ENCODE data around the gene MRPL41.
"Not testable (repeated sequence)": the region's sequence is repeated elsewhere in the genome, so short reads cannot be mapped to it uniquely, and the experiment has no call there.

The MRPL41 gene

DNA sequence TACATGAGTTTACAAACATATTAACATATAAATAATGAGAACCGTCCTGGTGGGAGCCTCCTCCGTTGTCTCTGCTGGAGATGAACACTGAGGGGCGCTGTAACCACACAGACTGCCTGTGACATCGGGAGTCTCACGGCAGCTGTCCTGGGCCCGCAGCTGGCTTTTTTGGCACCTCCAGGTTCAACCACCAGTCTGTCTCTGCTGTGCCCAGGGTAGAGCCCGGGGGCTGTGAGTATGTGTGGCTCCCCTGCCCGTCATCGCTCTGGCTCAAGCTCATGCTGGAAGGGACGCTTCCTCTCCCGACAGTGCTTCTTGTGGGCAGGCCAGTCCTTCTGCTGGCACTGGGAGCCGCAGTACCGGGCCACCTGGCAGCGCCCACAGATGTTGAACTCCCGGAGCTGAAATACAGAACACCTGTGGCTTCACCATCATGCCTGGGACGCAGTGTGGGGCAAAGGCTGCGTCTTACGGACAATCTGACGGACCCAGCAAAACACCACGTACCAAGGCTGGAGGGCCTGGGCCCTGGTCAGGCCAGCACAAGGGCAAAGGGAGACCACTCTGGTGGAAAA is 30.7 kb downstream of the MRPL41 start:
- DNase-seq (ENCODE audit: low read depth in 2 of 2, low spot score in 1 of 2), result no peak

DNA sequence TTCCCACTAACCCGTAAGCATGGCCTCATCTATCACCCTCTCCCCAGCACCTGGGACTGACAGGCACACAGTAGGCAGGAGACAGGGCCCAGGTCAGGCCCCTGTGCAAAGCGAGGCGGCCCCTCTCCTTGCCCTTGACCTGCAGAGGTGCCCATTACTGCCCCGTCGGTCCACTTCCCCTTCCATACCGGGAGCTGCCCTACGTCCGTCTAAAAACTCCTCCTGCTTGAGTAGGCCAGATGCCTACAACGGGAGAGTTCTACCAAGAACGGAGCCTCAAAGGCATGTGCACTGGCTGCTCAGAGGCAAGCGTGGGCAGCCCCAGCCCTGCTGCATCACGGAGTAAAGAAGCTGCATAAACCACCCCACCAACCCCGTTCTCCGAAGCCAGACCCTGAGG is 31.7 kb downstream of the MRPL41 start:
- no peak for DNase-seq (ENCODE audit: low read depth in 2 of 2, low spot score in 1 of 2)

DNA sequence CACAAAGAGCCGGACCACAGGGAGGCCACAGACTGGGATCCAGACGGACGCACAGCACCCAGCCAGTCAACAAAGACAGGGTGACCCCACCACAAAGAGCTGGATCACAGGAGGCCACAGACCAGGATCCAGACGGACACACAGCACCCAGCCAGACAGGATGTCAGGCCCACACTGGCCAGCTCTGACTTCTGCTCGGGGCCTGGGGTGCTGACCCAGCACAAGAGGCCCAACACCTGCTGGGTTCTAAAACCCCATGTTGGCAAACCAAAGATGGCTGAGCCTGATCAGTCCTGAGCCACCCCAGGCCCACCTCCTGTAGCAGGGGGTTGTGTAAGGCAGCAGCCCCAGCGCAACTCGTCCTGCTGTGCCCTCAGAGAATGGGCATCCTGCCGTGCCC is 32.3 kb downstream of the MRPL41 start:
- DNase-seq (ENCODE audit: low read depth in 2 of 2, low spot score in 1 of 2), result no peak

DNA sequence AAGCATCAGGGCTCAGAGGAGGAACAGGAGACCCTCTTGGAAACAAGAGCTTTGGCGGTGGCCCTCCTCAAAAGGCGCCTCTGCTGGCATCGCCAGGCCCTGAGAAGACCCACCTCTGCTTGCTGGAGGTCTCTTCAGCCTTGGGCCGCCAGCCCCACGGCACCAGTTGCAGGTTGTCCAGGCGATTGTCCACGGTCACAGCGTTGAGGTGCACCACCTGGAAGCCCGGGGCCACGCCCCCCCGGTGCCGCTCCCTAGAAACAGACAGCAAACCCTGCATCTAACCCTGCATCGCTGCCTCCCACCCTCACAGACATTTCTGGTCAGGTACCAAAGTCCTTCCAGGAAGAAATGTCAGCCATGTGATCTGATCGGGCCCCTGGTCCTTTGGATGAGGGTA is 35.2 kb downstream of the MRPL41 start:
- no peak for DNase-seq (ENCODE audit: low read depth in 2 of 2, low spot score in 1 of 2)

DNA sequence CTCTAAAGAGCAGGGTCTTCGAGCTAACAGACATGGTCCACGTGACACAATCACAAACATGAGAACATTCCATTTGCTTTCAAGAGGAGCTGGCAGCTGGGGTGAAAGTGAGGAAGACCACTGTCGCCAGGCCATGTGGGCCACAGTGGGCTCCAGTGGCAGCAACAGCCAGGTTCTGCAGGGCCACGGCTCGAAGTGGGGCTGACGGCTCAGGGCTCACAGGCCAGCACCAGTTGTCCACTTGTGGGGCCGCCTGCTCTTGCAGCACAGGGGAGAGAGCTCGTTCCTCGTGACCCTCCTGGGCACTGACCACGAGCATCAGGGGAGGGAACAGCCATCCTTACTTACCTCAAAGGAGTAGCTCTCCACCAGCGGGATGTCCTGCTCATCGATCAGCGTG is 36.6 kb downstream of the MRPL41 start:
- DNase-seq (ENCODE audit: low read depth in 2 of 2, low spot score in 1 of 2), result no peak

DNA sequence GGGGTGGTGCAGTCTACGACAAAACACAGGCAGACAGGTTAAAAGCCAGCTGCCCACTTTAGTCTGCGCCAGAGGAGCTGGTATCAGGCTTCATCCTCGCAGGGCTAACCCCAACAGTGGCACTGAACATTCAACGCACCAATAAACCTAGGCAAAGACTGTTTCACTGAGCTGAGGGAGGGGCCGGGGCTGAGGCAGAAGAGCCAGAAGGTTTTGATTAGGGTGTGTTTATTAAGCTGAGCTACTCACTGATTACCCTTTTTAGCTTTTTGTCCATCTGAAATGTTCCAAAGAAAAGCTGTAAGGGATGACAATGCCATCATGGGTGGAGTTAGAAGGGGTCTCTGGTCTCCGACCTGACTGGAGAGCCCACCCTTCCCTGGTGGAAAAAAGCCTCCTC is 37.2 kb downstream of the MRPL41 start:
- DNase-seq (ENCODE audit: low read depth in 2 of 2, low spot score in 1 of 2), result no peak

DNA sequence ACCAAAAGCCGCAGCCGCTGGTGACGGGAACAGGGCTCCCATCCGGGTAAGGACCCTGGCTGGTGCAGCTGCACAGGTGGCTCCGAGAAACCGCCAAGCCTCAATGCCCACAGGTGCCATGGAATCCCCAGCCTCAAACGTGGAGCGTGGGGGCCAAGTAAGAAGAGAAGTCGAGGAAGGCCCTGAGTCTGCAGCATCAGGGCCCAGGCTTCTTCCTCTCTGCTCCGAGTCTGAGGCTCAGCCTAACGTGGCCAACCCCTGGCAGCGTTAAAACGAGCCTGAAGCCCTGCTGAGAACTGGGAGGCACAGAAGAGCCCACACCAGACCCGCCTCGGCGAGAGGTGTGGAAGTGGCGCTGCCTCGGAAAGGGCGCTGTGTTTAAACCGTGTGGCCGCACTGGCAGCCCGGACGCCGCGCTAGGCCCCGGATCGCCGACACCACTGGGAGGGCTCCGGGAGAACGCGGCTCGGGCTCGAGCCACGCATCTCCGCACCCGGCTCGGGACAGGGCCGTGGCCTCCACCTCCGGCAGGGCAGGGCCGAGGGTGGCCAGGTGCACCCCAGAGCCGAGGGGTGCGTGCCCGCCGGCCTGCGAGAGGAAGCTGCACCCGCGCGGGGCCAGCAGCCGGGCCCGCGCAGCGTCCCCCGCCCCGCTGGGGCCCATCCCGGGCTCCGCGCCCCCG is 37.9 kb downstream of the MRPL41 start:
- DNase-seq (ENCODE audit: low read depth in 2 of 2, low spot score in 1 of 2), result no peak

DNA sequence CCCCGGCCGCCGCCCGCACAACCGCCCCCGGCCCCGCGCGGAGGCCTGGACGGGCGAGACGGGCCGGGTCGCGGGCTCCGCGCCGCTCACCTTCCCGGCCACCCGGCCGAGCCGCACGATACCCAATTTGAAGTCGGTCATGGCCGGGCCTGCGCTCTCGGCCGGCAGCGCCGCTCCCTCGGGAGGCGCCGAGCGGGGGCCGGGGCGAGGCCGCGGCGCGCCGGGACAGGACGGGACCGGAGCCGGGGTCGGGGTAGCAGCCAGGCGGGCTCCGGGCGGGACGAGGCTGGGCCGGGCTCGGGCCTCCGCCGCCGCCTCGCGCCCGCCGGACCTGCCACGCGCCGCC is 38.4 kb downstream of the MRPL41 start:
- DNase-seq (ENCODE audit: low read depth in 2 of 2, low spot score in 1 of 2), result no peak

DNA sequence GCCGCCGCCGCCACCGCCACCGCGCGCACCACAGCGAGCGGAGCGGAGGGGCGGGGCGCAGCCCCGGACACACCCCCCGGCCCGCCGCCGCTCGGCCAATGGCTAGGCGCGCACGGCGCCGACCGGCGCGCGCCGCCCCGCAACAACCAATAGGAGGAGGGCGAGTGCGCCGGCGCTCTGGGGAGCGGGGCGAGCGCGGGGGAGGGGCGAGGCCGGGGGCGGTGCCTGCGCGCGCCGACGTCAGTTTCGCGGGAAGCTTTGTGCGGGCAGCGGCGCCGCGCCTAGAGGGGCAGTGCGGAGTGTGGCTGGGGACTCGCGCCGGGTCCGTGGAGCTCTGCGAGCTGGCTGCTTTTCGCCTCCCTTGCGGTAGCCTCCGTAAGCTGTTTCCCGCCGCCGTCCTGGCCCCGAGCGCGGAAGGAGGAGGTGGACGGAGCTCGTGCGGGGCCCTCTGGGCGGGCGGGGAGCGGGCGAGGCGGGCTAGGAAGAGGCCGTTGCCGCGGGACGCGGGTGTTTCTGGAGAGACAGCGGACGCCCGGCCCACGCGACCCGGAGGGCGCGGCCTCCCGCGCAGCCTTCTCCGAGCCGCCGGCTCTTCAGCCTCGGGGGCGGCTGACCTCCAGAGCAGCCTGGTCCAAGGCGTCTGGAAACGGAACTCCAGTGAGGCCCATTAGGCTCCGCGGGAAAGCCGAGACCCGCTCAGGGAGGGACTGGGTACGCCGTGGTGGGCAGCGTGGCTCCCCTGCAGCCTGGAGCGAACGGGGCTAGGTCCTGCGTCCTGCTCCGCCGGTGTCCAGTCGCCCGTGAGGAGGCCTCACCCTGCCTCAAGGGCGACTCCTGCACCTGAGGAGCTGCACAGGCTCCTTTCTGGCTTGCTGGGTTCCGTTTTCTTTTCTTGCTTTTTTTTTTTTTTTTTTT is 39.0 kb downstream of the MRPL41 start, which contains the start of gene ZMYND19:
Gene ZMYND19, minus strand, starts transcription at position 44 of the 915 bp plus-strand sequence. CDS start 249 bp downstream, outside the sequence.
- peak; percentile 73 to 84 for DNase-seq (ENCODE audit: low read depth in 2 of 2, low spot score in 1 of 2)

DNA sequence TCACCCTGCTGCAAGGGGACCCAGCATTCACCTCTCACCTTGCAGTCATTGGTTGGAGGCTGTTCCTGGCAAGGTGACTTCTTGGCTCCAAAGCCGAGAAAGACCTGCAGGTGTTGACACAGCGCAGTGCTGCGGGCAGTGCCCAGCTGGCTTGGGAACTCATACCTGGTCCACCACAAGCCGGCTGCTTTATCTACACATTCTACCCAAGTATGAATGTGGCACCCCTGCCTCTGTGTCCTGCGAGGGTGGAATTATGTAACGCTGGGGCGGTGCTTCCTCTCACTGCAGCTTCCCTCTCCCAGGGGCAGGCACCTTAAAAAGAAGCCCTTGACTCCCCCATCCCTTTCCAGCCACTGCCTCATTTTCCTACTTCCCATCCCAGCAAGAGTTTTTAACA is 41.1 kb downstream of the MRPL41 start:
- DNase-seq (ENCODE audit: low read depth in 2 of 2, low spot score in 1 of 2), result no peak

DNA sequence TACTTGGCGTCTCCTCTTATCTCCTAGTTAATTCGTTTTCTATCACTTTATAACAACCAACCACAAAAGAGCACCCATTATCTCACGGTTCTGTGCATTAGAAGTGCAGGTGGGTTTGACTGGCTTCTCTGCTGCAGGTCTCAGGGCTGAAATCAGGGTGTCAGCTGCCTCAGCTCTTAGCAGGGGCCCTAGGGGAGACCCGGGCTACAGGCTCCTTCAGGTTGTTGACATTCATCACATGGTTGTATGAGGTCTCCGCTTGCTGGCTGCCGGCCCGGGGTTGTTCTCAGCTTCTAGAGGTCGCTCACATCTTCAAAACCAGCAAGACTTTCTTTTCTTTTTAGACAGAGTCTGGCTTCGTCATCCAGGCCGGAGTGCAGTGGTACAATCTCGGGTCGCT is 41.5 kb downstream of the MRPL41 start:
- no peak for DNase-seq (ENCODE audit: low read depth in 2 of 2, low spot score in 1 of 2)

DNA sequence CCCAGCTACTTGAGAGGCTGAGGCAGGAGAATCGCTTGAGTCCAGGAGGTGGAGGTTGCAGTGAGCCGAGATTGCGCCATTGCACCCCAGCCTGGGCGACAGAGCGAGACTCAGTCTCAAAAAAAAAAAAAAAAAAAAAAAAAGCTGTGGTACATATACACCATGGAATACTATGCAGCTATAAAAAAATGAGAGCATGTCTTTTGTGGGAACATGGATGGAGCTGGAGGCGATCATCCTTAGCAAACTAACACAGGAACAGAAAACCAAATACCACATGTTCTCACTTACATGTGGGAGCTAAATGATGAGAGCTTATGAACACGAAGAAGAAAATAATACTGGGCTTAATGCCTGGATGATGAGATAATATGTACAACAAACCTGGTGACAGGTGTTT is 44.9 kb downstream of the MRPL41 start:
- not testable (repeated sequence) for DNase-seq (ENCODE audit: low read depth in 2 of 2, low spot score in 1 of 2)

DNA sequence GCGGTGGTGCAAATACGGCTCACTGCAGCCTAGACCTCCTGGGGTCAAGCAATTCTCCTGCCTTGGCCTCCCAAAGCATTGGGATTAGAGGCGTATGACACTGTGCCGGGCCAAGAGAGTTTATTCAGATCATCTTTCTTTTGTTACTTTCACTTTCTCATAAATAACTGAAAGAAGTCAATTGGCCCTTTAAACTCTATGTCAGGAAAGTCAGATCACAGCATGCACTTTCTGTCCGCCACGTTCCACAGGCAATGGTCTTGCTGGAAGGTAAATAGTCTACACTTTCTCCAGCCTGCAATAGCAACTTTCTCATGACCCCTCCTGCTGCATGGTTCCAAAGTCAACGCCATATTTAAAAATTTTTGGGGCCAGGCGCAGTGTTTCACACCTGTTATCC is 47.3 kb downstream of the MRPL41 start:
- no peak for DNase-seq (ENCODE audit: low read depth in 2 of 2, low spot score in 1 of 2)
